K562 (cell line): ENCODE data around the gene BMP6. TPM values are rescaled to one million over a fixed set of nuclear protein-coding genes. Genes with fewer than 3 reads are reported as not detected.

Experiments
- ATAC-seq: fragments of 200-7000 bp; cut with Tn5 transposase; 3 replicates; pipeline ENCODE4 v1.9.1; 2020; ENCODE audit warnings: moderate library complexity
- BruUV-seq: library from RNA; stranded (reverse); fragments of 400-500 nt; replicated peaks from 2 replicates; lab custom pipeline; 2021; lab: Mats Ljungman, UMichigan
- CTCF ChIA-PET: fragments of 300-600 bp; formaldehyde crosslinking; extraction: SDS; loops from one replicate; lab custom pipeline; 2021; ENCODE audit warnings: low intra/inter-chr PET ratio; lab: Yijun Ruan, JAX
- POLR2A ChIA-PET: fragments of 300-600, 350-650 bp; sonication (Branson Sonifier 250); formaldehyde crosslinking; extraction: SDS; loops from one replicate; lab custom pipeline; 2021; ENCODE audit warnings: antibody characterized with exemption, inconsistent platforms; lab: Yijun Ruan, JAX
- DNase-seq, 4 experiments: peaks; one replicate each; pipeline versions ENCODE4 v3.0.0 to v3.0.0-alpha.2; 2011 to 2018; ENCODE audit warnings: low spot score in 3 of 4, mixed read lengths in 3 of 4; ENCODE audit errors: extremely low read depth in 1 of 4
- FAIRE-seq: peaks from 2 replicates; lab custom pipeline; 2011; peaks lifted over from hg19 to GRCh38; lab: Jason Lieb, UNC
- H2AFZ ChIP-seq: 2 replicates; pipeline ENCODE4 v1.6.0; 2011; ENCODE audit warnings: low read depth, low read length, control low read depth, inconsistent platforms
- H3K27ac ChIP-seq: fragments of 200-600 bp; 3 replicates; pipeline ENCODE4 v1.8.0; 2011; ENCODE audit warnings: low read depth, mild to moderate bottlenecking, control low read depth, inconsistent platforms, low read length, moderate library complexity, mixed read lengths; ENCODE audit errors: extremely low read depth
- H3K27me3 ChIP-seq, 2 experiments: fragments of 300-600 bp in 1 of 2; 2 replicates in 1 of 2; 3 replicates in 1 of 2; pipeline versions ENCODE4 v1.6.0 to v1.8.0; 2011; ENCODE audit warnings: inconsistent platforms in 2 of 2, low read length in 2 of 2, mild to moderate bottlenecking in 1 of 2, mixed read lengths in 1 of 2, moderate library complexity in 1 of 2; ENCODE audit not compliant: control insufficient read depth in 2 of 2, insufficient read depth in 2 of 2
- H3K36me3 ChIP-seq: fragments of 300-600 bp; 3 replicates; pipeline ENCODE4 v1.8.0; 2011; ENCODE audit warnings: mild to moderate bottlenecking, low read length, inconsistent platforms; ENCODE audit not compliant: control insufficient read depth, insufficient read depth
- H3K4me1 ChIP-seq, 2 experiments: fragments of 200-600 bp in 1 of 2; replicated peaks in 1 of 2; 2 replicates in 1 of 2; 3 replicates in 1 of 2; pipeline versions ENCODE4 v1.5.1 to v1.8.0; 2011; ENCODE audit warnings: inconsistent platforms in 2 of 2, low read length in 2 of 2, mild to moderate bottlenecking in 1 of 2, mixed read lengths in 1 of 2, moderate library complexity in 1 of 2; ENCODE audit not compliant: control insufficient read depth in 2 of 2, insufficient read depth in 2 of 2
- H3K4me2 ChIP-seq: 2 replicates; pipeline ENCODE4 v1.6.1; 2011; ENCODE audit warnings: low read length, control low read depth, inconsistent platforms, mixed read lengths; ENCODE audit not compliant: insufficient read depth
- H3K4me3 ChIP-seq: fragments of 200-600 bp; sonication (generic), shearing (Covaris generic); 2 replicates; pipeline ENCODE4 v1.5.1; 2016; ENCODE audit warnings: control low read depth, inconsistent platforms
- H3K79me2 ChIP-seq: fragments of 200-600 bp; 3 replicates; pipeline ENCODE4 v1.8.0; 2011; ENCODE audit warnings: low read length, inconsistent platforms; ENCODE audit not compliant: control insufficient read depth, insufficient read depth
- H3K9ac ChIP-seq, 2 experiments: 2 replicates each; pipeline versions ENCODE4 v1.6.0 to v1.6.1; 2011; ENCODE audit warnings: low read depth in 2 of 2, low read length in 2 of 2, control low read depth in 1 of 2, inconsistent platforms in 1 of 2, mild to moderate bottlenecking in 1 of 2, mixed read lengths in 1 of 2; ENCODE audit not compliant: insufficient read depth in 1 of 2
- H3K9me1 ChIP-seq: one replicate; pipeline ENCODE4 v1.6.0; 2011; ENCODE audit warnings: inconsistent platforms, mild to moderate bottlenecking, low read length, moderate library complexity; ENCODE audit not compliant: control insufficient read depth, insufficient read depth
- H3K9me3 ChIP-seq: replicated peaks from 2 replicates; pipeline ENCODE4 v1.5.1; 2011; ENCODE audit warnings: low read depth, low read length, inconsistent platforms; ENCODE audit not compliant: control insufficient read depth, insufficient read depth
- H4K20me1 ChIP-seq: replicated peaks from 2 replicates; pipeline ENCODE4 v1.6.1; 2011; ENCODE audit warnings: low read length, inconsistent platforms, mixed read lengths; ENCODE audit not compliant: control insufficient read depth, insufficient read depth
- CBX5 ChIP-seq: IDR thresholded peaks from 2 replicates; pipeline ENCODE4 v1.6.1; 2014; ENCODE audit warnings: low read depth, borderline replicate concordance
- MECOM ChIP-seq: fragments of 250-450 bp; sonication (Bioruptor Pico); IDR thresholded peaks from 2 replicates; pipeline ENCODE4 v1.8.0; 2022; ENCODE audit warnings: inconsistent platforms
- NFYB ChIP-seq: IDR thresholded peaks from 2 replicates; pipeline ENCODE4 v1.6.1; 2011; ENCODE audit warnings: mild to moderate bottlenecking, moderate library complexity; ENCODE audit not compliant: insufficient read length; ENCODE audit errors: extremely low read depth
- RBM15 ChIP-seq: fragments of 200-400 bp; formaldehyde crosslinking; IDR thresholded peaks from 2 replicates; pipeline ENCODE4 v1.6.1; 2018; ENCODE audit warnings: mild to moderate bottlenecking, low read length, moderate library complexity; ENCODE audit not compliant: insufficient read depth
- SREBF1 ChIP-seq: fragments of 150-350 bp; IDR thresholded peaks from 2 replicates; pipeline ENCODE4 v1.6.1; 2014; ENCODE audit warnings: antibody characterized with exemption, low read depth, low read length, borderline replicate concordance
- SUPT5H ChIP-seq: fragments of 450-650 bp; IDR thresholded peaks from 2 replicates; pipeline ENCODE4 v1.6.1; 2016
- ZNF511 ChIP-seq: sonication (generic); formaldehyde crosslinking; IDR thresholded peaks from 2 replicates; pipeline ENCODE4 v1.8.0; 2022; ENCODE audit warnings: mild to moderate bottlenecking, missing genetic modification reagents
- WGBS: fragments of 100-300 bp; shearing (Covaris generic); methylation state at CpG from one replicate; pipeline ENCODE4 v1.1.6; 2016; ENCODE audit warnings: low coverage, mixed read lengths; ENCODE audit not compliant: insufficient coverage; ENCODE audit errors: missing lambda C conversion rate; 5-methylcytosine and 5-hydroxymethylcytosine counted together
- in situ Hi-C: fragments of 300-500 bp; cut with MboI; formaldehyde crosslinking; loops from 4 replicates; pipeline ENCODE4 v1.15.0; 2018; ENCODE audit warnings: inconsistent platforms, mixed read lengths
- intact Hi-C: fragments of 100-400 bp; cut with micrococcal nuclease; formaldehyde crosslinking; loops from 2 replicates; pipeline ENCODE4 v1.14.2; 2022
- polyA plus RNA-seq, 8 experiments: library from polyadenylated mRNA; depleted of rRNA in 4 of 8; stranded (reverse) in 5 of 8; unstranded in 3 of 8; fragments of >200 nt; fragmentation: Nextera tagmentation in 2 of 8; fragmentation: Illumina TruSeq in 1 of 8; extraction: Ambion mirVana in 2 of 8; extraction: Trizol in 1 of 8; gene quantifications; 2 replicates each; pipeline versions ENCODE4 v1.2.1 to v1.2.3, GENCODE V29; 2011 to 2014; ENCODE audit warnings: inconsistent platforms in 1 of 8, missing spikeins in 1 of 8
- total RNA-seq, 7 experiments: library from RNA; depleted of rRNA in 6 of 7; stranded (reverse); fragments of >200 nt in 6 of 7; fragmentation: Illumina TruSeq in 2 of 7; extraction: Trizol in 2 of 7; gene quantifications; 2 replicates each; pipeline versions ENCODE4 v1.2.1 to v1.2.3, GENCODE V29; 2011 to 2021; ENCODE audit warnings: low replicate concordance in 1 of 7
- TF ChIP-seq, protein P1 (sequence below): fragments of 450-650 bp; IDR thresholded peaks from 2 replicates; pipeline ENCODE4 v1.6.1; 2018; ENCODE audit not compliant: partially characterized antibody
- TF ChIP-seq, protein P2 (sequence below), 2 experiments: IDR thresholded peaks in 1 of 2; conservative IDR thresholded peaks in 1 of 2; 2 replicates each; pipeline ENCODE4 v1.6.1; 2016; ENCODE audit warnings: low read depth in 2 of 2, mild to moderate bottlenecking in 1 of 2, missing compliant biosample characterization in 1 of 2, missing genetic modification characterization in 1 of 2, moderate library complexity in 1 of 2

Gene BMP6
- total and polyA plus RNA-seq, 9 of the 15 experiments (the other 6 are each of a cell fraction or from before 2014, with no cell fraction given) = 0.01 to 0.13 (median 0.06) TPM; not detected in 3

- H3K79me2 ChIP-seq = no peaks in the 10 kb centered on the region
- ChIA-PET POLR2A (no interaction called here), CTCF (no interaction called here)
- no peaks in the 10 kb centered on the region for H4K20me1 ChIP-seq
- peaks cover 0 to 13% of the 10 kb centered on the region in 2 experiments; a peak in 3 of 5 replicates for H3K4me1 ChIP-seq
- no peak for FAIRE-seq
- H2AFZ ChIP-seq = no peak overlapping the region
- TF ChIP-seq CBX5 (no peak), SREBF1 (no peak), SUPT5H (no peak), RBM15 (no peak), MECOM (CRISPR knock-in tag) (no peak), ZNF511 (CRISPR knock-in tag) (no peak), NFYB (no peak)
- TF ChIP-seq, protein P1, sequence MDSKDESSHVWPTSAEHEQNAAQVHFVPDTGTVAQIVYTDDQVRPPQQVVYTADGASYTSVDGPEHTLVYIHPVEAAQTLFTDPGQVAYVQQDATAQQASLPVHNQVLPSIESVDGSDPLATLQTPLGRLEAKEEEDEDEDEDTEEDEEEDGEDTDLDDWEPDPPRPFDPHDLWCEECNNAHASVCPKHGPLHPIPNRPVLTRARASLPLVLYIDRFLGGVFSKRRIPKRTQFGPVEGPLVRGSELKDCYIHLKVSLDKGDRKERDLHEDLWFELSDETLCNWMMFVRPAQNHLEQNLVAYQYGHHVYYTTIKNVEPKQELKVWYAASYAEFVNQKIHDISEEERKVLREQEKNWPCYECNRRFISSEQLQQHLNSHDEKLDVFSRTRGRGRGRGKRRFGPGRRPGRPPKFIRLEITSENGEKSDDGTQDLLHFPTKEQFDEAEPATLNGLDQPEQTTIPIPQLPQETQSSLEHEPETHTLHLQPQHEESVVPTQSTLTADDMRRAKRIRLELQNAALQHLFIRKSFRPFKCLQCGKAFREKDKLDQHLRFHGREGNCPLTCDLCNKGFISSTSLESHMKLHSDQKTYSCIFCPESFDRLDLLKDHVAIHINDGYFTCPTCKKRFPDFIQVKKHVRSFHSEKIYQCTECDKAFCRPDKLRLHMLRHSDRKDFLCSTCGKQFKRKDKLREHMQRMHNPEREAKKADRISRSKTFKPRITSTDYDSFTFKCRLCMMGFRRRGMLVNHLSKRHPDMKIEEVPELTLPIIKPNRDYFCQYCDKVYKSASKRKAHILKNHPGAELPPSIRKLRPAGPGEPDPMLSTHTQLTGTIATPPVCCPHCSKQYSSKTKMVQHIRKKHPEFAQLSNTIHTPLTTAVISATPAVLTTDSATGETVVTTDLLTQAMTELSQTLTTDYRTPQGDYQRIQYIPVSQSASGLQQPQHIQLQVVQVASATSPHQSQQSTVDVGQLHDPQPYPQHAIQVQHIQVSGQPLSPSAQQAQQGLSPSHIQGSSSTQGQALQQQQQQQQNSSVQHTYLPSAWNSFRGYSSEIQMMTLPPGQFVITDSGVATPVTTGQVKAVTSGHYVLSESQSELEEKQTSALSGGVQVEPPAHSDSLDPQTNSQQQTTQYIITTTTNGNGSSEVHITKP = no peak
- TF ChIP-seq, protein P2, sequence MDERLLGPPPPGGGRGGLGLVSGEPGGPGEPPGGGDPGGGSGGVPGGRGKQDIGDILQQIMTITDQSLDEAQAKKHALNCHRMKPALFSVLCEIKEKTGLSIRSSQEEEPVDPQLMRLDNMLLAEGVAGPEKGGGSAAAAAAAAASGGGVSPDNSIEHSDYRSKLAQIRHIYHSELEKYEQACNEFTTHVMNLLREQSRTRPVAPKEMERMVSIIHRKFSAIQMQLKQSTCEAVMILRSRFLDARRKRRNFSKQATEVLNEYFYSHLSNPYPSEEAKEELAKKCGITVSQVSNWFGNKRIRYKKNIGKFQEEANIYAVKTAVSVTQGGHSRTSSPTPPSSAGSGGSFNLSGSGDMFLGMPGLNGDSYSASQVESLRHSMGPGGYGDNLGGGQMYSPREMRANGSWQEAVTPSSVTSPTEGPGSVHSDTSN (CRISPR knock-in tag; IDR thresholded peaks at IDR 0.05; ENCODE audit: low read depth) = no peak
- TF ChIP-seq, protein P2 (tag; conservative IDR thresholded peaks at IDR 0.05; ENCODE audit: low read depth) = no peak
- TF ChIP-seq, all 486 proteins: peak for 0
- ATAC-seq (no peak; the same call in 2 of the 3 replicates), DNase-seq (no peak)
- WGBS = 42% methylated on average over 4 of the region's 4 CpGs
- Histone ChIP-seq H3K9ac (no peak overlapping the region), H3K4me3 (no peak overlapping the region), H3K4me2 (no peak overlapping the region), H3K27me3 (no peaks in the 10 kb centered on the region; a peak in 1 of 5 replicates), H3K9me3 (no peaks in the 10 kb centered on the region; the same call in 1 of the 2 replicates), H3K9me1 (no peaks in the 10 kb centered on the region), H3K36me3 (no peaks in the 10 kb centered on the region), H3K27ac (no peak overlapping the region)
- in situ Hi-C loops (no loop called here), intact Hi-C loops (no loop called here)
- no TSS peak for BruUV-seq
Observed at GRCh38 chr6:7705483-7705882, 20.4 kb upstream of the BMP6 start.
